NCI-H1092 (cell line): ENCODE results near the gene HMGA1.

Experiments
- DNase-seq: peaks from one replicate; lab custom pipeline; 2025; lab: John Stamatoyannopoulos, UW

Gene HMGA1

GRCh38 chr6:34292954-34293353, 56.3 kb downstream of the HMGA1 start:
- DNase-seq, result no peak

GRCh38 chr6:34295721-34296120, 59.0 kb downstream of the HMGA1 start:
- DNase-seq, result no peak
